Lower leg skin (tissue), 4 donors: ENCODE data around the gene HTR1B. TPM values are rescaled to one million over a fixed set of nuclear protein-coding genes. Genes with fewer than 3 reads are reported as not detected.

Experiments used
- DNase-seq, 2 donors: peaks; one replicate each; pipeline ENCODE4 v3.0.0-alpha.2; 2019; ENCODE audit warnings: low spot score in 2 of 2
- H3K4me3 ChIP-seq: fragments of 200-600 bp; sonication (generic); 2 replicates; pipeline ENCODE4 v1.5.1; 2017; ENCODE audit warnings: mild to moderate bottlenecking, low read depth; ENCODE audit not compliant: poor library complexity, severe bottlenecking
- POLR2A ChIP-seq, 2 donors: fragments of 450-650 bp; IDR thresholded peaks; one replicate each; pipeline ENCODE4 v1.6.1; 2016 to 2017; ENCODE audit warnings: antibody characterized with exemption in 2 of 2, mild to moderate bottlenecking in 1 of 2, moderate library complexity in 1 of 2
- WGBS, 2 donors: methylation state at CpG; one replicate each; pipeline ENCODE4 v1.1.5; 2018; 5-methylcytosine and 5-hydroxymethylcytosine counted together
- intact Hi-C: fragments of 100-400 bp; cut with DNase I; formaldehyde crosslinking; loops from one replicate; pipeline ENCODE4 v1.15.0; 2023; ENCODE audit warnings: low total_unique reads
- total RNA-seq, 4 donors: library from RNA; depleted of rRNA; stranded (reverse); fragments of >200 nt; gene quantifications; one replicate each; pipeline ENCODE4 v1.1.0, GENCODE V29; 2016
- TF ChIP-seq, protein P1 (sequence below), 3 donors: fragments of 450-650 bp; IDR thresholded peaks; one replicate each; pipeline ENCODE4 v1.5.1; 2016; ENCODE audit warnings: antibody characterized with exemption in 3 of 3, mild to moderate bottlenecking in 3 of 3, moderate library complexity in 2 of 3

HTR1B gene
- total RNA-seq, 4 donors from 2014 or later = 0.39 TPM; not detected in 3

DNA sequence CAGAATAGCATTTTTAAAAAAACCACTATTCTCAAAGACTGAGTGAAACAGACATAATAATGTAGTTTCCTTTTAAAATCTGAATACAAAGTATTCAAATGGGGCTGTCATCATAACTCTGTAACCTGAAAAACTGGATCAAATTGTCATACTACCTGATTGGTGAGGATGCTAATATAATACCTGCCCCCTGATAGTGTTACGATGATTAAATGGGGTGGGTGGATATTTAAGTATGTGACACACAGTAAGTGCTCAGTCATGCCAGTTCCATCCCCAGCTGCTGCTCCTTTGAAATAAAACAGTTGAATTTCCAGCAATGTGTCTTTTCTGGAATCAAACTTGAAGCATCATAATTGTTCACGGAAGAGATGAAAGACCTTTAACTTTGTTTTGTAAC is 8.9 kb downstream of the HTR1B start:
- intact Hi-C loops = no loop called here
- TF ChIP-seq, protein P1, sequence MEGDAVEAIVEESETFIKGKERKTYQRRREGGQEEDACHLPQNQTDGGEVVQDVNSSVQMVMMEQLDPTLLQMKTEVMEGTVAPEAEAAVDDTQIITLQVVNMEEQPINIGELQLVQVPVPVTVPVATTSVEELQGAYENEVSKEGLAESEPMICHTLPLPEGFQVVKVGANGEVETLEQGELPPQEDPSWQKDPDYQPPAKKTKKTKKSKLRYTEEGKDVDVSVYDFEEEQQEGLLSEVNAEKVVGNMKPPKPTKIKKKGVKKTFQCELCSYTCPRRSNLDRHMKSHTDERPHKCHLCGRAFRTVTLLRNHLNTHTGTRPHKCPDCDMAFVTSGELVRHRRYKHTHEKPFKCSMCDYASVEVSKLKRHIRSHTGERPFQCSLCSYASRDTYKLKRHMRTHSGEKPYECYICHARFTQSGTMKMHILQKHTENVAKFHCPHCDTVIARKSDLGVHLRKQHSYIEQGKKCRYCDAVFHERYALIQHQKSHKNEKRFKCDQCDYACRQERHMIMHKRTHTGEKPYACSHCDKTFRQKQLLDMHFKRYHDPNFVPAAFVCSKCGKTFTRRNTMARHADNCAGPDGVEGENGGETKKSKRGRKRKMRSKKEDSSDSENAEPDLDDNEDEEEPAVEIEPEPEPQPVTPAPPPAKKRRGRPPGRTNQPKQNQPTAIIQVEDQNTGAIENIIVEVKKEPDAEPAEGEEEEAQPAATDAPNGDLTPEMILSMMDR (IDR thresholded peaks at IDR 0.05) = no peak
- TF ChIP-seq POLR2A (IDR thresholded peaks at IDR 0.05) = no peak
- DNase-seq = no peak
- H3K4me3 ChIP-seq = no peak overlapping the region
- 31 to 56% methylated on average over 2 of the region's 2 CpGs for WGBS, 2 donors

DNA sequence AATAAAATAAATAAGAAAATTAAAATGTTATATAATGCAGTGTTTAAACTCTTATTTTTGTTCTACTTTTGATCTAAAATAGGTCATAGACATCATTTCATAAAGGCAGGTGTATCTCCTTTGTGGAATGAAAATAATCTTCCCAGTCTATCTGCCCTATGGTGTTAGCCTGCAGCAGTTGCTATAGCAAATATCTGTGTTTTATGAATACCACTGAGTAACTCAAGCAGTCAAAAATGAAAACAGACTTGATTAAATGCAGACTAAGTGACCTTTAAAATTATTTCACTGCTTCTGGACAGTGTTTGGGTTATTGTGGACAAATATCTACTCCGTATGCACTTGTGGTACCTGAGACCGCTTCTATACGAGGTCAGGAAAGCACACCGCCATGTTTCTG is 11.8 kb downstream of the HTR1B start:
- DNase-seq = no peak
- H3K4me3 ChIP-seq = no peak overlapping the region
- intact Hi-C loops = no loop called here
- WGBS, 2 donors = 93% methylated on average over 4 of the region's 4 CpGs
- no peak for TF ChIP-seq POLR2A (IDR thresholded peaks at IDR 0.05)
- TF ChIP-seq, protein P1 (IDR thresholded peaks at IDR 0.05) = no peak

DNA sequence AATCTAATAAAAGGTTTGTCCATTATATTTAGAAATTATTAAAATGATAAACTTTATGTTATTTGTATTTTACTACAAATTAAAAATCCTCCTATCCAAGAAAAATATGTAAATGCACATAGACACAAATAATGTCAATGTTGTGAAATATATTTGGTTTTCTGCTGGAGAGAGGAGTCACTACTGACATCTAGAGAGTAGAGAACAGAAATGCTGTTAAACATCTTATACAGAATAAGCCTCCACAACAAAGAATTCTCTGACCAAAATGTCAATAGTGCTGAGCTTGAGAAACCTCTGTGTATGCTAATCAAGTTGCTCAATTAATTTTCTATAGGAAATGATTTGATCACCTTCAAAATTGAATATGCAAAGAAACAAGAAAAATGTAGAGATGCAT is 12.4 kb downstream of the HTR1B start:
- H3K4me3 ChIP-seq = no peak overlapping the region

DNA sequence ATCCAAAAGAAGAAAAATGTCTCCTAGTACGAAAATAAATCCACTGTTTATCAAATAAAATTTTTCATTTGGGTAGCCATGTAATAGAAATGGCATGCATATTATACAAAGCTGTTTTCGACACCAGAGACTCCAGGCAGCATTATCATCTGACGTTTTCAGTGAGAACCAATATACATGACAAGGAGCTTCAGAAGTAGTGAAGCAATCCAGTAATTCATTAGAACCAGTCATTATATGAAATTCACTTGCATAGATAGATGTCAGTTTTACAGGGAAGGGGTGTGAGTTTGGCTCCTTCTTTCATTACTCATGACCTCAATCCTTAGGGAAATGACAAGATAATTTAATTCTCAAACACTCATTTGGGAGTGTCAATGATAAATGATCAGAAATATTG is 14.7 kb downstream of the HTR1B start:
- no peak for DNase-seq
- H3K4me3 ChIP-seq = no peak overlapping the region
- intact Hi-C loops = no loop called here
- TF ChIP-seq, protein P1 (IDR thresholded peaks at IDR 0.05) = no peak
- no peak for TF ChIP-seq POLR2A (IDR thresholded peaks at IDR 0.05)
- WGBS, 2 donors = 59 to 76% methylated on average over 3 of the region's 3 CpGs

More for the DNA sequence above, 12.4 kb downstream of the HTR1B start:
- DNase-seq = no peak
- intact Hi-C loops = no loop called here
- no peak for TF ChIP-seq POLR2A (IDR thresholded peaks at IDR 0.05)
- TF ChIP-seq, protein P1 (IDR thresholded peaks at IDR 0.05) = no peak

DNA sequence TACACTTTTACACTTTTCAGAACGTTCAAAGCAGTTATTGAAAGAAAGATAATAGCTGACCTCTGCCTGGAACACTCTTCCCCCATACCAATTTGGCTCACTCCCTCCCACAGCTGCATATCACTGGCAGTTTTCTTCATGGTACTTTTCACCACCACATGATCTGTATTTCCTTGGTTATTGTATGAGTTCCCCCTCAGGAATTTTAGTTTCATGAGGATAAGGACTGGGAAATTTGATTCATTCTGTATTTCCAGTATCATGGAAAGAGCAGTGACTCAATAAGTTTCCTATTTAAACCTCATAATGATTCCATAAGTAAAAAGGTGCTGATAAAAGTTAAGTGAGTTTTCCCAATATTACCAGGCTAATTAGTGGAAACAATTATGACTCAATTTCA is 16.0 kb downstream of the HTR1B start:
- 42 to 47% methylated on average over 1 of the region's 1 CpG for WGBS, 2 donors
- no peak for TF ChIP-seq POLR2A (IDR thresholded peaks at IDR 0.05)
- TF ChIP-seq, protein P1 (IDR thresholded peaks at IDR 0.05) = no peak
- DNase-seq = no peak
- no peak overlapping the region for H3K4me3 ChIP-seq
- intact Hi-C loops = no loop called here

DNA sequence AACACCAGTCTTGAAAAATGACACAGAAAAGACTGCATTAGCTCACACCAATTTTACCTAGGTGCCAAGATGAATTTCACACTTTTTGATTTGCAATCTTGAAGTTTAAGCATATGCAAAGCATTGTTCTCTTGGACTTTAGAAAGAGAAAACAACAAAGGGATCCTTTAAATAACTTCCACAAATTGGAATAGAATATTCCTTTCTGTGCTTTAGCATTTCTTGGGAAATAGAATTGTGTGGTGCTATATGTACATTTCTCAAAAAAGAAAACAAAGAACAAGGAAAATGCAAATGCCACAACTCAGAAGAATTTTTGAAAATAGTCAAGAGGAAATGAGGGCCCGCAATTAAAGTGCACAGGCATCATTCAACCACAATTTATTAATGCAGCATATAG is 17.0 kb downstream of the HTR1B start:
- no peak overlapping the region for H3K4me3 ChIP-seq
- intact Hi-C loops = no loop called here
- TF ChIP-seq POLR2A (IDR thresholded peaks at IDR 0.05) = no peak
- TF ChIP-seq, protein P1 (IDR thresholded peaks at IDR 0.05) = no peak
- 81 to 93% methylated on average over 1 of the region's 1 CpG for WGBS, 2 donors
- DNase-seq = no peak
